Activated CD4-positive, alpha-beta T cell treated with anti-CD3 and anti-CD28 coated beads, Interleukin-2, amount 50 U/mL, for 24 hours (primary cell): Measurements from ENCODE around the gene CACNG4.

Source experiments
- DNase-seq, 2 donors: peaks; one replicate each; pipeline ENCODE4 v3.0.0-alpha.2; 2020; ENCODE audit warnings: low read depth in 1 of 2, low spot score in 1 of 2

The CACNG4 gene

DNA sequence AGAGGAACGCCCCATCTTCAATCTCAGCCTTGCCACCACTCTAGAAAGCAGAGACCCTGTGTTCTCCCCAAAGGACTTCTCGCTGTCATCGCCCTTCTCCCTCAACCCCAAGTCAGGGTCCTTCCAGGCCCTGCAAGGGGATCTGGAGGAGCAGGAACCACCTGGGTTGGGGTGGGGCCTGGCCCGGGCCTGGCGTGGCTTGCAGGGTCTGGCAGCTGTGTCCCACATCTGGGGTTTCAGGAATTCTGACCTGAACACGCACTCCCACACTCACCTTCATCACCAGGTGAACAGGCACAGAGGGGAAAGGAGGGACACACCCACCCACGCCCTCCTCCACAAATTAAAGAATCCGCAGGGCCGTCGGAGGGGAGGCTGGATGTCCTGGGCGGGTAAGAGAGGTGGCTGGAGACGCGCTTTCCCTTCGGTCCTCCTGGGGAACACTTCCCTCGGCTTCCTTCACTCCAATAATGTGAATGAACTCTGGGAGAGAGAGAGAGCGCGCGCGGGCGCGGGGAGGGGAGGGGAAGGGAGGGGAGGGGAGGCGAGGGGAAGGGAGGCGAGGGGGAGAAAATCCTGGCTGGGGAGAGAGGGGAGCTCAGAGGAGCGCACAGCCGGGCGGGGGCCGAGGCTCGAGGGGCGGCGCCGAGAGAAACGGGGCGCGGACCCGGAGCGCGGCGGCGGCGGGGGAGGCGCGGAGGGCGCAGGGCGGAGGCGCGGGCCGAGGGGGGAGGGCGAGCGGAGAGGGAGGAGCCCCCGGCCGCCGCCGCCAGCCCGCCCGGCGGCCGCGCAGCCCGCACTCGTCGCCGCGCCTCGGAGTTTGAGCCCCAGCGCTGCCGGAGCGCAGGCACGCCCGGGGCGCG lies at the start of gene CACNG4:
CACNG4 (plus strand) TSS at position 799 of the 863 bp plus-strand sequence. CDS start 205 bp downstream, outside the sequence.
- no peak for DNase-seq

- no peak for DNase-seq
Observed at GRCh38 chr17:66915204-66915611, 49.3 kb upstream of the CACNG4 start.

GRCh38 chr17:66915792-66916191 lies 48.7 kb upstream of the CACNG4 start:
- no peak for DNase-seq

DNA sequence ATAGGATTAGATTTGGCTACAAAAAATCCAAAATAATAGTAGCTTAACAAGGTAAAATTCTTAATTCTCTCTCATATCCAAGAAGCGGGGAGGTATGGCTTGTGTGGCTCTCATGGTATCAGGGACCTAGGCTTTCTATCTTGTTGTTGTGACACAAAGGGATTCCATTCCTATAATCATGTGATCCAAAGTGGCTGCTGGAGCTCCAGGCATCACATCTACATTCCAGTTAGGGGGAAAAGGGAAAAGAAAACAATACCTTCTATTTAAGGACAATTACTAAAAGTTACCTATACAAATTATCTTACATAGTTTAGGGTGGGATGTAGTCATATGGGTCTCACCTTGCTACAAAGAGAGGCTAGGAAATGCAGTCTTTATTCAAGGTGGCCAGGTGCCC lies 47.6 kb upstream of the CACNG4 start:
- no peak for DNase-seq

DNA sequence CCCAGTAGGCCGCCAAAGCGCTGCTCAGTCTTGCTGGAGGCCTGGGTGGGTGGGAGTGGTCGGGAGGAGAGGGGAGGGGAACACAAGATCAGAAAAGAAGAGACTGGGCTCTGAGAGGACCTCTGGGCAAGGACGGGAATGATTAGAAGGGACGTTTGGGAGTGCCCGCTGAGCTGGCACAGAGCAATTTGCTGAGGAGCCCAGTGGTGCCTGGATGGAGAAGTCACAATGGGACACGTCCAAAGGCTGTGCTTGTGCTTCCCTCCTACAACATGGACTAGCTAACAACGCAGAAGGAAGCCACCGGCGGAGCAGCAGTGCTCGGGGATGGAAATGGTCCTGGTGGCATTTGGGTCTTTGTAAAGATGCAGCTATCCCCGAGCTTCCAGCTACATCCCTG lies 45.6 kb upstream of the CACNG4 start:
- no peak for DNase-seq

DNA sequence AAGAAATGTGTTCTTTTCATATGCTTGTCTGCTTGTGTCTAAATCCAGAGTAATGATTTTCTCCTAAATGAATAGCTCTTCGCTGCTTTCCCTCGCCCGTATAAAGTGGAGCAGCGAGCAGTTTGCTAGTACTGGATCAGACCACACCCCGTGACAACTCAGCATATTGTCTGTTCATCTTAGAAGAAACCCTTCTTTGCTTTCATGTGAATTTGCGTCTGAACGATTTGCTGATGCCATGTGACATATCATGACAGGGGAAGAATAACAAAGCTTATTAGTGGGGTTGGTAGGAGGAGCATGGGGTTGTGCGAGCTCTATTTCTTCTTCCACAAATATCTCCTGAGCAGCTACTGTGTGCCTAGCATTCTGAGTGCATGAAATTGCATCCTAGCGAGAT lies 44.1 kb upstream of the CACNG4 start:
- DNase-seq: no peak

- DNase-seq: no peak
Observed at GRCh38 chr17:66920950-66921349, 43.6 kb upstream of the CACNG4 start.

DNA sequence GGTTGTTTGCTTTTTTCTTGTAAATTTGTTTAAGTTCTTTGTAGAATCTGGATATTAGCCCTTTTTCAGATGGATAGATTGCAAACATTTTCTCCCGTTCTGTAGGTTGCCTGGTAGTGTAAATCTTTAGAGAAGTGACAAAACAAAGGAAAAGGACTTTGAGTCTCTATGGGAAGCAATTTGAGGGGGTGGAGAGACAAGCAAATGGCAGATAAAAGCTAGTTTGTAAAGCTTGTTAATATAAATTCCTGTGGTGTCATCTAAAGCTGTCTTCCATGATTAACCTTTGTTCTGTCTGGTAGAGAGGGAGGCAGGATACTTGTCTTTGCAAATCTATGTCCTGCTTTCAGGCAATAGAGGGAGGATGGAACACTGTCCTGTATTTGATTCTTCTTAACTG lies 40.6 kb upstream of the CACNG4 start:
- DNase-seq: no peak

- no peak for DNase-seq
Observed at GRCh38 chr17:66925811-66926500, 38.6 kb upstream of the CACNG4 start.

GRCh38 chr17:66928949-66929348 lies 35.6 kb upstream of the CACNG4 start:
- no peak for DNase-seq

GRCh38 chr17:66929591-66929990 lies 34.9 kb upstream of the CACNG4 start:
- DNase-seq: no peak

- DNase-seq: no peak
Observed at GRCh38 chr17:66930933-66931332, 33.6 kb upstream of the CACNG4 start.

- DNase-seq: no peak
Observed at GRCh38 chr17:66932311-66932710, 32.2 kb upstream of the CACNG4 start.

DNA sequence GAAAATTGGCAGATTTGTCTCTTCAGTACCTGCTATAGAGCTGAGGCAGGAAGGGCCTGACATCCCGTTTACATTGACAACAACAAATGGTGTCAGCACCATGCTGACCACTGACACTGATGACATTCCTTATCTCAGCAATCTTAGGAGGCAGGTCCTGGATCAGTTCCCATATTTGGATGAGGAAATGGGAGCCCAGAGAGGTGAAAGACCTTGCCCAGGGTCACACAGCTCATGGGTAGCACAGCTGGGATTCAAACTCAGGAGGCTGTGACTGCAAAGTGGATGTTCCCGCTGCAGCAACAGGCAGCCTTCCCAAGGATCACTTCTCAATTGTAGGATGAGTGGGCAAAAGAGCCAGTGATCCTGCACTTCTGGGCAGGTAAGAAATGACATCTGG lies 30.5 kb upstream of the CACNG4 start:
- DNase-seq: no peak

- no peak for DNase-seq
Observed at GRCh38 chr17:66935717-66936116, 28.8 kb upstream of the CACNG4 start.

- DNase-seq: no peak
Observed at GRCh38 chr17:66938656-66939055, 25.9 kb upstream of the CACNG4 start.

- no peak for DNase-seq
Observed at GRCh38 chr17:66939461-66940114, 24.9 kb upstream of the CACNG4 start.

GRCh38 chr17:66941249-66941648 lies 23.3 kb upstream of the CACNG4 start:
- DNase-seq: no peak

- DNase-seq: no peak
Observed at GRCh38 chr17:66941773-66942450, 22.6 kb upstream of the CACNG4 start.

DNA sequence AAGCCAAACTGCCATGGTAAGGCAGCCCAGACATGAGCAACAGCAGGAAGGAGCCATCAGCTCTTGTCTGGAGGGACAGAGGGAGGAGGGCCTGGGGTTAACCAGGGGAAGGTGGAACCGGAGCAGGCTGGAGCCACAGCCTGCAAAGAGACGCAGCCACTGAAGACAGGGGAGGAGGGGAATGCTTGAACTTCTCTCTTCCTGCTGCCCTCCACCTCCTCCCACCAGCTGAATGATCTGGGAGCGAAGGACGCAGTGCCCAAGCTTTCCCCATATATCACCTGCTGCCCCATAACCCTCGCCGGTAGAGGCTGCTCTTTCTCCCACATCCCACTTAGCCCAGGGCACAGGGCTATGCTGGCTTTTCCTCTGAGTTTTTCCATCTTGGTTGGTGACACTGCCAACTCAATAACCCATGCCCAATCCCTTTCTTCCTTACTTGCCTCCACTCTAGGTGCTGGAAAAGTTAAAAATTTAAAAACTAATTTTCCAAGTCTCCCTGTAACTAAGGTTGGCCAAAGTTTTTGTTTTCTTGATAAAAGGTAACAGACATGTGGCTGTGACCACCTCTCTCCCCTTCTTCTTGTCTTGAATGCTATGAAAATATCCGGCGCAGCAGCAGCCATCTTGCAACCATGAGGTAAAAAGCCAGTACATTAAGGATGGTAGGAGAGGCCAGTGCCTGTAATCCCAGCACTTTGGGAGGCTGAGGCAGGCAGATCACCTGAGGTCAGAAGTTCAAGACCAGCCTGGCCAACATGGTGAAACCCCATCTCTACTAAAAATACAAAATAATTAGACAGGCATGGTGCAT lies 21.8 kb upstream of the CACNG4 start:
- DNase-seq: no peak

DNA sequence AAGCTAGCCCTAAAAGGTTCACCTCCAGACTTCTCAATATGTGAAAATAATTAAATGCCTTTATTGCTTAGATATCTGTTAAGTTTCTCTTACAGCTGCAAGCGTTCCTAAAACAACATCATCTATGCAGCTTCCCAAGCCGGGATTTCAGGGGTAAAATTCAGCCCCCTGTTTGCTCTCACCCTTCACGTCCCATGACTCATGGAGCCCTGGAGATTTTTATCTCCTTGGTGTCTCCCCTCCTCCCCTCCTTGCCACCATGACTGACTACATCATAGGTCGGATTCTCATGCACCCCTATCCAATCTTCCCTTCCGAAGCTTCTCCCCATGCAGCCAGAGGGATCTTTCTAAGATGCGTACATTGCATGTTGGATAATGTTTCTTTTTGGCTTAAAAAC lies 21.0 kb upstream of the CACNG4 start:
- DNase-seq: no peak
